ENCODE results near the gene TBX5.

TBX5 gene

GRCh38 chr12:114405519-114406271 lies at the start of gene TBX5:
Gene TBX5, minus strand, starts transcription at chr12:114406144. Its CDS starts 2,246 bp downstream, at chr12:114403898.
- DNase-seq = no peak

- no peak for DNase-seq
Observed at GRCh38 chr12:114451657-114452056, 45.7 kb upstream of the TBX5 start.

- DNase-seq = no peak
Observed at GRCh38 chr12:114450515-114451300, 44.8 kb upstream of the TBX5 start.

- DNase-seq = no peak
Observed at GRCh38 chr12:114450019-114450418, 44.1 kb upstream of the TBX5 start.

- no peak for DNase-seq
Observed at GRCh38 chr12:114448618-114448933, 42.6 kb upstream of the TBX5 start.

- no peak for DNase-seq
Observed at GRCh38 chr12:114447799-114448617, 42.1 kb upstream of the TBX5 start.

GRCh38 chr12:114447274-114447716 lies 41.4 kb upstream of the TBX5 start:
- DNase-seq = no peak

GRCh38 chr12:114445401-114446323 lies 39.7 kb upstream of the TBX5 start:
- no peak for DNase-seq

- DNase-seq = no peak
Observed at GRCh38 chr12:114444422-114445279, 38.7 kb upstream of the TBX5 start.

GRCh38 chr12:114443607-114444421 lies 37.9 kb upstream of the TBX5 start:
- no peak for DNase-seq

GRCh38 chr12:114442578-114442977 lies 36.6 kb upstream of the TBX5 start:
- DNase-seq = no peak

- no peak for DNase-seq
Observed at GRCh38 chr12:114441545-114441944, 35.6 kb upstream of the TBX5 start.

- no peak for DNase-seq
Observed at GRCh38 chr12:114441039-114441383, 35.1 kb upstream of the TBX5 start.

- DNase-seq = no peak
Observed at GRCh38 chr12:114440270-114441038, 34.5 kb upstream of the TBX5 start.

- DNase-seq = no peak
Observed at GRCh38 chr12:114439817-114440216, 33.9 kb upstream of the TBX5 start.

GRCh38 chr12:114439261-114439683 lies 33.3 kb upstream of the TBX5 start:
- no peak for DNase-seq

- DNase-seq = no peak
Observed at GRCh38 chr12:114438635-114439256, 32.8 kb upstream of the TBX5 start.

GRCh38 chr12:114434341-114434740 lies 28.4 kb upstream of the TBX5 start:
- DNase-seq = no peak

GRCh38 chr12:114431902-114432301 lies 26.0 kb upstream of the TBX5 start:
- no peak for DNase-seq

Data from femur (tissue), 1 donor.